HEK293 (cell line): ENCODE results near the gene ITGA2B.

Experiments
- CTCF ChIP-seq: fragments of 450-650 bp; formaldehyde crosslinking; IDR thresholded peaks from 2 replicates; pipeline ENCODE4 v1.5.1; 2016; ENCODE audit warnings: missing biosample characterization, missing genetic modification characterization
- KLF9 ChIP-seq: fragments of 450-650 bp; formaldehyde crosslinking; IDR thresholded peaks from 2 replicates; pipeline ENCODE4 v1.5.1; 2016; ENCODE audit warnings: missing biosample characterization, missing genetic modification characterization, low read depth
- SALL2 ChIP-seq: fragments of 450-650 bp; formaldehyde crosslinking; IDR thresholded peaks from 2 replicates; pipeline ENCODE4 v1.5.0; 2017; ENCODE audit warnings: missing biosample characterization, mild to moderate bottlenecking, missing genetic modification characterization, borderline replicate concordance
- ZNF146 ChIP-seq: fragments of 450-650 bp; formaldehyde crosslinking; IDR thresholded peaks from 2 replicates; pipeline ENCODE4 v1.5.1; 2016; ENCODE audit warnings: missing biosample characterization, missing genetic modification characterization
- ZNF155 ChIP-seq: fragments of 450-650 bp; formaldehyde crosslinking; IDR thresholded peaks from 2 replicates; pipeline ENCODE4 v1.5.1; 2016; ENCODE audit warnings: missing biosample characterization, missing genetic modification characterization
- ZNF16 ChIP-seq: fragments of 450-650 bp; formaldehyde crosslinking; IDR thresholded peaks from 2 replicates; pipeline ENCODE4 v1.5.1; 2016; ENCODE audit warnings: low read depth, missing biosample characterization, missing genetic modification characterization
- ZNF24 ChIP-seq: fragments of 450-650 bp; formaldehyde crosslinking; IDR thresholded peaks from 2 replicates; pipeline ENCODE4 v1.5.1; 2016; ENCODE audit warnings: missing biosample characterization, missing genetic modification characterization
- ZNF341 ChIP-seq: fragments of 450-650 bp; formaldehyde crosslinking; IDR thresholded peaks from 2 replicates; pipeline ENCODE4; 2016; ENCODE audit warnings: low read depth, missing biosample characterization, missing genetic modification characterization
- ZNF514 ChIP-seq: fragments of 450-650 bp; formaldehyde crosslinking; IDR thresholded peaks from 2 replicates; pipeline ENCODE4 v1.5.1; 2016; ENCODE audit warnings: missing biosample characterization, missing genetic modification characterization
- ZNF555 ChIP-seq: fragments of 450-650 bp; formaldehyde crosslinking; conservative IDR thresholded peaks from 2 replicates; pipeline ENCODE4 v1.5.1; 2017; ENCODE audit warnings: missing biosample characterization, mild to moderate bottlenecking, missing genetic modification characterization, inconsistent platforms
- ZNF580 ChIP-seq: fragments of 450-650 bp; formaldehyde crosslinking; IDR thresholded peaks from 2 replicates; pipeline ENCODE4 v1.5.1; 2016; ENCODE audit warnings: missing biosample characterization, missing genetic modification characterization
- ZNF600 ChIP-seq: fragments of 450-650 bp; formaldehyde crosslinking; IDR thresholded peaks from 2 replicates; pipeline ENCODE4 v1.5.1; 2016; ENCODE audit warnings: missing biosample characterization, missing genetic modification characterization
- ZNF624 ChIP-seq: fragments of 450-650 bp; formaldehyde crosslinking; IDR thresholded peaks from 2 replicates; pipeline ENCODE4 v1.5.1; 2017; ENCODE audit warnings: missing biosample characterization, missing genetic modification characterization
- ZNF626 ChIP-seq: fragments of 450-650 bp; sonication (Bioruptor Pico); formaldehyde crosslinking; IDR thresholded peaks from 2 replicates; pipeline ENCODE4 v1.5.1; 2018; ENCODE audit warnings: missing biosample characterization, missing genetic modification characterization, inconsistent platforms
- ZNF660 ChIP-seq: fragments of 450-650 bp; IDR thresholded peaks from 2 replicates; pipeline ENCODE4 v1.5.1; 2018; ENCODE audit warnings: missing biosample characterization, mild to moderate bottlenecking, missing genetic modification characterization
- ZNF677 ChIP-seq: fragments of 450-650 bp; IDR thresholded peaks from 2 replicates; pipeline ENCODE4 v1.5.0; 2018; ENCODE audit warnings: missing biosample characterization, mild to moderate bottlenecking, missing genetic modification characterization, moderate library complexity
- ZNF707 ChIP-seq: fragments of 450-650 bp; formaldehyde crosslinking; IDR thresholded peaks from 2 replicates; pipeline ENCODE4 v1.5.1; 2016; ENCODE audit warnings: missing biosample characterization, missing genetic modification characterization
- ZNF777 ChIP-seq: fragments of 450-650 bp; formaldehyde crosslinking; IDR thresholded peaks from 2 replicates; pipeline ENCODE4 v1.5.1; 2017; ENCODE audit warnings: missing biosample characterization, missing genetic modification characterization, borderline replicate concordance
- ZNF792 ChIP-seq: fragments of 450-650 bp; formaldehyde crosslinking; IDR thresholded peaks from 2 replicates; pipeline ENCODE4 v1.5.1; 2016; ENCODE audit warnings: missing biosample characterization, missing genetic modification characterization
- ZNF843 ChIP-seq: fragments of 450-650 bp; formaldehyde crosslinking; IDR thresholded peaks from 2 replicates; pipeline ENCODE4 v1.5.1; 2016; ENCODE audit warnings: missing biosample characterization, missing genetic modification characterization
- TF ChIP-seq, protein P1 (sequence below): fragments of 450-650 bp; formaldehyde crosslinking; IDR thresholded peaks from 2 replicates; pipeline ENCODE4 v1.5.1; 2016; ENCODE audit warnings: missing biosample characterization, missing genetic modification characterization
- TF ChIP-seq, protein P2 (sequence below): fragments of 450-650 bp; formaldehyde crosslinking; IDR thresholded peaks from 2 replicates; pipeline ENCODE4 v1.5.1; 2016; ENCODE audit warnings: missing biosample characterization, missing genetic modification characterization
- TF ChIP-seq, protein P3 (sequence below): fragments of 450-650 bp; formaldehyde crosslinking; IDR thresholded peaks from 2 replicates; pipeline ENCODE4 v1.5.1; 2016; ENCODE audit warnings: missing biosample characterization, missing genetic modification characterization

Gene ITGA2B

GRCh38 chr17:44384823-44385286 is 4.6 kb downstream of the ITGA2B start (continued):
- TF ChIP-seq, protein P1, sequence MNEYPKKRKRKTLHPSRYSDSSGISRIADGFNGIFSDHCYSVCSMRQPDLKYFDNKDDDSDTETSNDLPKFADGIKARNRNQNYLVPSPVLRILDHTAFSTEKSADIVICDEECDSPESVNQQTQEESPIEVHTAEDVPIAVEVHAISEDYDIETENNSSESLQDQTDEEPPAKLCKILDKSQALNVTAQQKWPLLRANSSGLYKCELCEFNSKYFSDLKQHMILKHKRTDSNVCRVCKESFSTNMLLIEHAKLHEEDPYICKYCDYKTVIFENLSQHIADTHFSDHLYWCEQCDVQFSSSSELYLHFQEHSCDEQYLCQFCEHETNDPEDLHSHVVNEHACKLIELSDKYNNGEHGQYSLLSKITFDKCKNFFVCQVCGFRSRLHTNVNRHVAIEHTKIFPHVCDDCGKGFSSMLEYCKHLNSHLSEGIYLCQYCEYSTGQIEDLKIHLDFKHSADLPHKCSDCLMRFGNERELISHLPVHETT (tag by site-specific recombination), result no peak
- TF ChIP-seq, protein P2, sequence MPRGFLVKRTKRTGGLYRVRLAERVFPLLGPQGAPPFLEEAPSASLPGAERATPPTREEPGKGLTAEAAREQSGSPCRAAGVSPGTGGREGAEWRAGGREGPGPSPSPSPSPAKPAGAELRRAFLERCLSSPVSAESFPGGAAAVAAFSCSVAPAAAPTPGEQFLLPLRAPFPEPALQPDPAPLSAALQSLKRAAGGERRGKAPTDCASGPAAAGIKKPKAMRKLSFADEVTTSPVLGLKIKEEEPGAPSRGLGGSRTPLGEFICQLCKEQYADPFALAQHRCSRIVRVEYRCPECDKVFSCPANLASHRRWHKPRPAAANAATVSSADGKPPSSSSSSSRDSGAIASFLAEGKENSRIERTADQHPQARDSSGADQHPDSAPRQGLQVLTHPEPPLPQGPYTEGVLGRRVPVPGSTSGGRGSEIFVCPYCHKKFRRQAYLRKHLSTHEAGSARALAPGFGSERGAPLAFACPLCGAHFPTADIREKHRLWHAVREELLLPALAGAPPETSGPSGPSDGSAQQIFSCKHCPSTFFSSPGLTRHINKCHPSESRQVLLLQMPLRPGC (tag by site-specific recombination), result no peak
- TF ChIP-seq ZNF146 (tag by site-specific recombination) (no peak), ZNF600 (tag by site-specific recombination) (0 out of 2 replicates have a peak, but pooled peaks have one; percentile 36), ZNF660 (no peak), ZNF677 (no peak), CTCF (tag by site-specific recombination) (no peak), SALL2 (tag by site-specific recombination) (no peak), ZNF341 (tag by site-specific recombination) (peak; percentile 94), ZNF24 (tag by site-specific recombination) (no peak; the same call in 1 of the 2 replicates), KLF9 (no peak), ZNF707 (tag by site-specific recombination) (no peak), ZNF626 (tag by site-specific recombination) (no peak), ZNF777 (no peak), ZNF16 (tag by site-specific recombination) (no peak), ZNF624 (tag by site-specific recombination) (no peak), ZNF555 (tag by site-specific recombination) (no peak), ZNF792 (tag by site-specific recombination) (no peak), ZNF514 (tag by site-specific recombination) (no peak), ZNF155 (no peak), ZNF580 (tag by site-specific recombination) (no peak), ZNF843 (tag by site-specific recombination) (no peak)
- TF ChIP-seq, protein P3, sequence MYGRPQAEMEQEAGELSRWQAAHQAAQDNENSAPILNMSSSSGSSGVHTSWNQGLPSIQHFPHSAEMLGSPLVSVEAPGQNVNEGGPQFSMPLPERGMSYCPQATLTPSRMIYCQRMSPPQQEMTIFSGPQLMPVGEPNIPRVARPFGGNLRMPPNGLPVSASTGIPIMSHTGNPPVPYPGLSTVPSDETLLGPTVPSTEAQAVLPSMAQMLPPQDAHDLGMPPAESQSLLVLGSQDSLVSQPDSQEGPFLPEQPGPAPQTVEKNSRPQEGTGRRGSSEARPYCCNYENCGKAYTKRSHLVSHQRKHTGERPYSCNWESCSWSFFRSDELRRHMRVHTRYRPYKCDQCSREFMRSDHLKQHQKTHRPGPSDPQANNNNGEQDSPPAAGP (tag by site-specific recombination), result peak; percentile 72
- TF ChIP-seq, all 188 proteins: peak for 5
